ENCODE data around the gene PGAM5. TPM values are rescaled to one million over a fixed set of nuclear protein-coding genes. Genes with fewer than 3 reads are reported as not detected.
"Not testable (repeated sequence)": the region's sequence is repeated elsewhere in the genome, so short reads cannot be mapped to it uniquely, and the experiment has no call there.

The PGAM5 gene
- total and polyA plus RNA-seq, 9 donors: 16.8 to 25.8 (median 21.3) TPM

DNA sequence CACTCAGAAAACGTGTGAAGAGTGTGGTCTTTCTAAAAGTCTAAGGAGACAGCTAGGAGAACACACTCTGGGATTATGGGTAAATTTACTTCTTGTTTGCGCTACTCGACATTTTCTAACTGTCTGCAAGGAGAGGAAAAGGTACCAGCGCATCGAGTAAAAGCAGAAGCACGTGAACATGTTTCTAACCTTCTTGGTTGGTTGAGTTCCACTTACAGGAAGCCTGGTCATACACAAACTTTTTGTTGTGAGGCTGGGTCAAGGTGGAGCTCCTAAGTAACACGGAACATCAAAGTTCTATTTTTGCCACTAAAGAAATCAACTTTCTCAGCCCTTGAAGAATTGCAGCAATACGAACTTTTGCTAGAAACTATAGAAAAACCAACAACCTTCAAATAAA lies 31.0 kb downstream of the PGAM5 start:
- no peaks in the 10 kb centered on the region for H3K9me3 ChIP-seq (replicated peaks; ENCODE audit: control insufficient read depth, low read depth, low read length)
- WGBS (ENCODE audit: insufficient coverage): 93% methylated on average over 2 of the region's 8 CpGs
- peaks cover 81% of the 10 kb centered on the region for H3K36me3 ChIP-seq (ENCODE audit: control insufficient read depth, insufficient read depth, low read length)
- H3K4me3 ChIP-seq (ENCODE audit: low read length): no peak overlapping the region
- H3K4me1 ChIP-seq (ENCODE audit: control insufficient read depth, insufficient read depth, low read length): no peaks in the 10 kb centered on the region
- no peaks in the 10 kb centered on the region for H3K27me3 ChIP-seq (ENCODE audit: control insufficient read depth, insufficient read depth, low read length)
- no peak overlapping the region for H3K27ac ChIP-seq (ENCODE audit: low read length)
- DNase-seq: no peak

GRCh38 chr12:132743831-132744230 lies 33.2 kb downstream of the PGAM5 start:
- no peak overlapping the region for H3K4me3 ChIP-seq (ENCODE audit: low read length)
- H3K9me3 ChIP-seq (replicated peaks; ENCODE audit: control insufficient read depth, low read depth, low read length): no peaks in the 10 kb centered on the region
- no peak for DNase-seq
- 94% methylated on average over 13 of the region's 13 CpGs for WGBS (ENCODE audit: insufficient coverage)
- no peaks in the 10 kb centered on the region for H3K4me1 ChIP-seq (ENCODE audit: control insufficient read depth, insufficient read depth, low read length)
- peaks cover 85% of the 10 kb centered on the region for H3K36me3 ChIP-seq (ENCODE audit: control insufficient read depth, insufficient read depth, low read length)
- no peaks in the 10 kb centered on the region for H3K27me3 ChIP-seq (ENCODE audit: control insufficient read depth, insufficient read depth, low read length)
- no peak overlapping the region for H3K27ac ChIP-seq (ENCODE audit: low read length)

GRCh38 chr12:132746613-132747012 lies 36.0 kb downstream of the PGAM5 start:
- DNase-seq: no peak
- H3K27me3 ChIP-seq (ENCODE audit: control insufficient read depth, insufficient read depth, low read length): no peaks in the 10 kb centered on the region
- WGBS (ENCODE audit: insufficient coverage): 89% methylated on average over 1 of the region's 3 CpGs
- peaks cover 90% of the 10 kb centered on the region for H3K36me3 ChIP-seq (ENCODE audit: control insufficient read depth, insufficient read depth, low read length)
- H3K4me3 ChIP-seq (ENCODE audit: low read length): no peak overlapping the region
- no peaks in the 10 kb centered on the region for H3K9me3 ChIP-seq (replicated peaks; ENCODE audit: control insufficient read depth, low read depth, low read length)
- no peak overlapping the region for H3K27ac ChIP-seq (ENCODE audit: low read length)
- H3K4me1 ChIP-seq (ENCODE audit: control insufficient read depth, insufficient read depth, low read length): no peaks in the 10 kb centered on the region

DNA sequence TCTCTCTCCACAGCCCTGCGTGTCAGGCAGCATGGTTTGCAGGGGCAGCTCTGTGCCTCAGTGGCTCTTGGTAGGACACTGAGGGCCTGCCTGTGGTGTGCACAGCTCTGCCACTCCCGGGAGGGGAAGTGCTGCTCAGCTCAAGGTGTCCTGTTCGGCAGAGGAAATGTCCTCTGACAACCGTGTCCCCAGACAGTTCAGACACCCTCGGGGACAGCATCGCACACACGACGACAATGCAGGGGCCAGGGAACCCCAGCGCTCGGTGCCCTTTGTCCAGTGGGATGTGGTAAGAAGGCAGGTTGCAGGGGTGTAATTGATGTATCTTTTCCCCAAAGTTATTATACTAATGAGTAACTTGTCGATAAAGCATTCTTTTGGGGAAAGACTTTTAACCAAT lies 36.8 kb downstream of the PGAM5 start:
- Histone ChIP-seq H3K4me1 (ENCODE audit: control insufficient read depth, insufficient read depth, low read length) (no peaks in the 10 kb centered on the region), H3K36me3 (ENCODE audit: control insufficient read depth, insufficient read depth, low read length) (peaks cover 85% of the 10 kb centered on the region), H3K27ac (ENCODE audit: low read length) (no peak overlapping the region), H3K27me3 (ENCODE audit: control insufficient read depth, insufficient read depth, low read length) (no peaks in the 10 kb centered on the region), H3K9me3 (replicated peaks; ENCODE audit: control insufficient read depth, low read depth, low read length) (no peaks in the 10 kb centered on the region), H3K4me3 (ENCODE audit: low read length) (no peak overlapping the region)
- WGBS (ENCODE audit: insufficient coverage): 94% methylated on average over 5 of the region's 11 CpGs
- no peak for DNase-seq

DNA sequence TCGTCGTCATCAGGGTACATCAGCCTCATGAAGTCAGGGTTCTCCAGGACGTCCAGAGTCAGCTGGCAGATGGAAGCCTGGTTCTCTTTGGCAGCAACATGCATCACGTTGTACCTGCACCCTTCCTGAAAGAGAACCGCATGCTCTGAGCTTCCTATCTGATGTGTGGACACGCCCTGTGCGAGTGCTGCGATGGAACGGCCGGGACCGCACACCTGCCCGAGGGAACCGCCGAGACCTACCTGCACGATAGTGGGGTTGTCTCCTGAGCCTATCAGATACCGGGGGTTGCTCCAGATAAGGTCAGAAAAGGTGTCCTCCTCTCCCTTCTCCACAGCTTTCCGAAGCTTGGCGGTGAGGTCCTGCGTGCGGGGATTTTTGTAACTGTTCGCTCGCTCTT lies 37.3 kb downstream of the PGAM5 start:
- H3K27me3 ChIP-seq (ENCODE audit: control insufficient read depth, insufficient read depth, low read length): no peaks in the 10 kb centered on the region
- H3K27ac ChIP-seq (ENCODE audit: low read length): no peak overlapping the region
- H3K9me3 ChIP-seq (replicated peaks; ENCODE audit: control insufficient read depth, low read depth, low read length): no peaks in the 10 kb centered on the region
- no peak for DNase-seq
- H3K4me1 ChIP-seq (ENCODE audit: control insufficient read depth, insufficient read depth, low read length): no peaks in the 10 kb centered on the region
- H3K4me3 ChIP-seq (ENCODE audit: low read length): no peak overlapping the region
- WGBS (ENCODE audit: insufficient coverage): 92% methylated on average over 16 of the region's 22 CpGs
- H3K36me3 ChIP-seq (ENCODE audit: control insufficient read depth, insufficient read depth, low read length): peaks cover 83% of the 10 kb centered on the region

DNA sequence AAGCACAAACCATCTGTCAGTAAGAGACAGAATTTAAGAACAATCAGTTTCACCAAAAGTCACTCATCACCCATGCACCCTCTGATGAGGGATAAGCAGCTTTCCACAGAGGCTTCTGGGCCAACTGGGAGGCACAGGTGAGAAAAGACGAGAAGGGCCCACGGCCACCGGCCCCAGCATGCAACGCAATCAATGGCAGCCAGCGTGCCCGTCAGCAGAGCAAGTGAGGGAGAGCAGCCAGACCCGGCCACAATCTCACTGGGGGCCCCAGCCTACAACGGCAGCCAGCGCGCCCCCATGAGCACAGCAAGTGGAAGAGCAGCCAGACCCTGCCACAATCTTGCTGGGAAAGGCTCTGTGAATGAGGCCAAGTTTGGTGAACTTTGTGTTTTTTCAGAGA lies 37.7 kb downstream of the PGAM5 start:
- Histone ChIP-seq H3K36me3 (ENCODE audit: control insufficient read depth, insufficient read depth, low read length) (peaks cover 83% of the 10 kb centered on the region), H3K9me3 (replicated peaks; ENCODE audit: control insufficient read depth, low read depth, low read length) (no peaks in the 10 kb centered on the region), H3K4me1 (ENCODE audit: control insufficient read depth, insufficient read depth, low read length) (no peaks in the 10 kb centered on the region), H3K27me3 (ENCODE audit: control insufficient read depth, insufficient read depth, low read length) (no peaks in the 10 kb centered on the region), H3K27ac (ENCODE audit: low read length) (no peak overlapping the region), H3K4me3 (ENCODE audit: low read length) (no peak overlapping the region)
- no peak for DNase-seq
- 89% methylated on average over 10 of the region's 10 CpGs for WGBS (ENCODE audit: insufficient coverage)

- H3K27me3 ChIP-seq (ENCODE audit: control insufficient read depth, insufficient read depth, low read length); H3K4me3 ChIP-seq (ENCODE audit: low read length); H3K27ac ChIP-seq (ENCODE audit: low read length); H3K4me1 ChIP-seq (ENCODE audit: control insufficient read depth, insufficient read depth, low read length); H3K9me3 ChIP-seq (replicated peaks; ENCODE audit: control insufficient read depth, low read depth, low read length); DNase-seq: not testable (repeated sequence)
- WGBS (ENCODE audit: insufficient coverage): 89% methylated on average over 3 of the region's 7 CpGs
- H3K36me3 ChIP-seq (ENCODE audit: control insufficient read depth, insufficient read depth, low read length): peaks cover 61% of the 10 kb centered on the region
Observed at GRCh38 chr12:132753670-132754069, 43.0 kb downstream of the PGAM5 start.

GRCh38 chr12:132754160-132754932 lies 43.7 kb downstream of the PGAM5 start:
- peaks cover 55% of the 10 kb centered on the region for H3K36me3 ChIP-seq (ENCODE audit: control insufficient read depth, insufficient read depth, low read length)
- no peak overlapping the region for H3K4me3 ChIP-seq (ENCODE audit: low read length)
- DNase-seq: no peak
- H3K27me3 ChIP-seq (ENCODE audit: control insufficient read depth, insufficient read depth, low read length): no peaks in the 10 kb centered on the region
- no peaks in the 10 kb centered on the region for H3K9me3 ChIP-seq (replicated peaks; ENCODE audit: control insufficient read depth, low read depth, low read length)
- H3K27ac ChIP-seq (ENCODE audit: low read length): no peak overlapping the region
- H3K4me1 ChIP-seq (ENCODE audit: control insufficient read depth, insufficient read depth, low read length): no peaks in the 10 kb centered on the region
- WGBS (ENCODE audit: insufficient coverage): 50% methylated on average over 11 of the region's 14 CpGs

DNA sequence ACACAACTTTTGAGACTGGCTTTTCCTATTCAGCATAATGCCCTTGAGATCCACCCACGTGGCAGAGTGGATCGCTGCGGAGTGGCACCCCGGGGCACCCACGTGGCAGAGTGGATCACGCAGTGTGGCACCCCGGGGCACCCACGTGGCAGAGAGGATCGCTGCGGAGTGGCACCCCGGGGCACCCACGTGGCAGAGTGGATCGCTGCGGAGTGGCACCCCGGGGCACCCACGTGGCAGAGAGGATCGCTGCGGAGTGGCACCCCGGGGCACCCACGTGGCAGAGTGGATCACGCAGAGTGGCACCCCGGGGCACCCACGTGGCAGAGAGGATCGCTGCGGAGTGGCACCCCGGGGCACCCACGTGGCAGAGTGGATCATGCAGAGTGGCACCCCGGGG lies 48.2 kb downstream of the PGAM5 start:
- H3K4me1 ChIP-seq (ENCODE audit: control insufficient read depth, insufficient read depth, low read length): peaks cover 12% of the 10 kb centered on the region
- H3K36me3 ChIP-seq (ENCODE audit: control insufficient read depth, insufficient read depth, low read length): peaks cover 22% of the 10 kb centered on the region
- H3K27me3 ChIP-seq (ENCODE audit: control insufficient read depth, insufficient read depth, low read length); H3K4me3 ChIP-seq (ENCODE audit: low read length); DNase-seq; H3K9me3 ChIP-seq (replicated peaks; ENCODE audit: control insufficient read depth, low read depth, low read length); H3K27ac ChIP-seq (ENCODE audit: low read length): not testable (repeated sequence)
- WGBS (ENCODE audit: insufficient coverage): 95% methylated on average over 21 of the region's 28 CpGs

GRCh38 chr12:132759359-132759758 lies 48.7 kb downstream of the PGAM5 start:
- no peak for DNase-seq
- H3K4me3 ChIP-seq (ENCODE audit: low read length): no peak overlapping the region
- 100% methylated on average over 3 of the region's 8 CpGs for WGBS (ENCODE audit: insufficient coverage)
- no peaks in the 10 kb centered on the region for H3K27me3 ChIP-seq (ENCODE audit: control insufficient read depth, insufficient read depth, low read length)
- H3K4me1 ChIP-seq (ENCODE audit: control insufficient read depth, insufficient read depth, low read length): peaks cover 12% of the 10 kb centered on the region
- H3K9me3 ChIP-seq (replicated peaks; ENCODE audit: control insufficient read depth, low read depth, low read length): no peaks in the 10 kb centered on the region
- H3K36me3 ChIP-seq (ENCODE audit: control insufficient read depth, insufficient read depth, low read length): peaks cover 21% of the 10 kb centered on the region
- H3K27ac ChIP-seq (ENCODE audit: low read length): no peak overlapping the region
